HG03432 (cell line): ENCODE results near the gene POLD3.

Experiments
- ATAC-seq: cut with Tn5 transposase; IDR thresholded peaks from one replicate; pipeline ENCODE4 v1.9.1; 2021; ENCODE audit warnings: mild to moderate bottlenecking, moderate library complexity; ENCODE audit not compliant: unreplicated experiment

The POLD3 gene

DNA sequence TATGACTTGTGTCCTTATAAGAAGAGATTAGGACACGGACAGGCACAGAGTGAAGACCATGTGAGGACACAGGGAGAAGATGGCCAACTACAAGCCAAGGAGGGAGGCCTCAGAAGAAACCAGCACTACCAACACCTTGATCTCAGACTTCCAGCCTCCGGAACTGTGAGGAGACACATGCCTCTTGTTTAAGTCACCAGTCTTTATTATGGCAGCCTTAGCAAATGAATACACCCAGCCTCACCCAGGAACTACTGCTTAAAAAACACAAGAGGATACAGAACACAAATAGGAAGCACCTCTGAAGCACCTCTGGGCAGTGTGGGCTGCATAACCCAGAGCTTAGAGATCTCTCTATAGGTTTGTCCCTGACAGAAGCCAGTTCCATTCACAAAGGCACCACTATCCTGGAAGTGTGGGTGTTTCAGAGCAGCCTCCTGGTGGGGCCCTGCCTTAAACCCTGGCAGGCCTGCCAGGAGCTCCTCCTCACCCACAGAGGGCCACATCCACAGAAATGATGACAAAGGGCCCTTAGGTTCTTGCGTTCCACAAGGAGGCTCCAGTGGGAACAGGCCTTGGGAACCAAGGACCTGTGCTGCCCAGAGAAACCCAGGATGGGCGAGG, 80.1 kb downstream of the POLD3 start:
- no peak for ATAC-seq

DNA sequence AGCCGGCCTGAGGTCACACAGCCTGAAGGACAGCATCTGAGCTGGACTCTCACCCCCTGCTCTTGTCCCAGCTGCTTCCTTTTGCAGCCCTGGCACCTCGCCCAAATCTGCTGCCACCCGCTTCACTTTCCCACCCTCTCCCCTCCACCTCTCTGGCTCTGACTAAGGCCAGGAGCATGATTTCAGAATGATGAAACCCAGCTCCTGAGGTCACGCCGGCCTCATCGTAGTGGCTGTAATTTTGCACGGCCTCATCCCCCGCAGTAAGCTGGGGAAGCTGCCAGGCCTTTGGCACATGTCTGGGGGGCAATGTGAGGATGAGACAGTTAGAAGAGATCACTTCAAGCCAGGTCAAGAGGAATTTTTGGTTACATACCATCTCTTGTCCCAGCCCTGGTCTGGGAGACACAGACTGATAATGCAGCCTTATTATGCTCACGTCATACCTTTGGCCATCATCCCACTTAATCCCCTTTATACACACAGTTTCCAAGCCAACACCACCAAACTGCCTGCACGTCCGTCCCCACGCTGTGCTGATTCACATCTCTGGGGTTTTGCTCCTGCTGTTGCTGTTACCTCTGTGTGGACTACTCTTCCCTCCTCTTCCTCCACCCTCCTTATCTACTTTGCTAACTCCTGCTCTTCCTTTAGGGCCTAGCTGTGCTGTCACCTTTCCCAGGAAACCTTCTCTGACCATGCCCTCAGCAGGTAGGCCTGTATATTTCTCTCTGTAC, 80.7 kb downstream of the POLD3 start:
- ATAC-seq: no peak

DNA sequence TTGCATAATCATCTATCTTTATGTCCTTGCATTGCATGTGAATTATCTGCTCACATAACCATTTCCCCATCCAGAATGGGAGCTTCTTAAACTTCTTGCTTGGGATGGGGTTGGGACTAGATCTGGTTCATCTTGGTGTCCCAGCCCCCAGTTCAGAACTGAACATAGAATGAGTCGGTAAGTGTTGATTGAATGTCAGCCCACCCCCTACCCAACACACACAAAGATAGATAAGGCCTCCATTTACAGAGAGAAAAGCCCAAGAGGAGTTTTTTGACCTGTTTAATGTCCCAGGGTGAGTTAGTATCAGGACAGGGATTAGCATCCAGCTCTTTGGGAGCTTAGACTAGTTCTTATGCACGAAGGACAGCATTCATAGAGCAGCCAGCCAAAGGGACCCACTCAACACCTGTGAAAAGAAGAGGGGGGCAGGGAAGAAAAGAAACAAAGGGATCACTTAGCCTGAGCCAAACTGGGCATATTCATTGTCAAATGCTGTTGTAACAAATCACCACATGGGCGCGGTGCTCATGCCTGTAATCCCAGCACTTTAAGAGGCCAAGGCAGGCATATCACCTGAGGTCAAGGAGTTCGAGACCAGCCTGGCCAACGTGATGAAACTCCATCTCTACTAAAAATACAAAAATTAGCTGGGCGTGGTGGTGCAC, 81.4 kb downstream of the POLD3 start:
- ATAC-seq: no peak

DNA sequence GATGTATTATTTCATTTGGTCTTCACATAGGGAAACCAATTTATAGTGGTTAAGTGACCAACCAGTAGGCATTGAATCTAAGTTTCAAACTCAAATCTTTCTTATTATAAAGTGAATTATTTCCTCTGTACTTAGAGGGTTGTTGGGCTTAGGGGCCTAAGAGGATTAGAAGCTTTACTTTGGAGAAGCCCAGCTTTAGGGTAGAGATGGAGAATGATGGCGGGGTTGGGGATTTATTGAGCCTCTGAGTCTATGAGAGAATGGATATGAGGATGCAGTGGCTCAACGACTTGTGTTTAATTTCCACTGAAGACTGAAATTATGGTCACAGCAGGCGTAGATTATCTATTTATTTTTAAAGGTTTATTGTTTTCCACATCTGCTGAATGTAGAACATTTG, 83.4 kb downstream of the POLD3 start:
- no peak for ATAC-seq

DNA sequence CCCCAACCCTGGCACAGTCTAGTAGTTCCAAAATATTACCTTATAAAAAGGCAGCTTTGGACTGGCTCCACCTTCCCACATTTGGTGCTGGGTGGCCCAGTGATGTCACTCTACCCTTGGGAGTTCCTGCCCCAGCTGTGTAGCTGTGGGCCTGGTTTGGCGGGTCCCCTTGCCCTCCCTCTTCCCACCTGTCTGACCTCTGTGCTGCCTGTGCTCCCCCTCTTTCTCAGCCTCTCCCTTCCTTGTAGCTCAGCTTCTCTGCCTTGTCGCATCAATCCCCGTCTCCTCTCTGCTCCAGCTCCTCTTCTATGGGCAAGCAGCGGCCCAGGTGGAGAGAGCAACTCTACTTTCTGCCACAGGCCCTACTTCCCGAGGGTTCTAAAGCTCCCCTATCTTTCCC, 84.2 kb downstream of the POLD3 start:
- ATAC-seq: no peak

DNA sequence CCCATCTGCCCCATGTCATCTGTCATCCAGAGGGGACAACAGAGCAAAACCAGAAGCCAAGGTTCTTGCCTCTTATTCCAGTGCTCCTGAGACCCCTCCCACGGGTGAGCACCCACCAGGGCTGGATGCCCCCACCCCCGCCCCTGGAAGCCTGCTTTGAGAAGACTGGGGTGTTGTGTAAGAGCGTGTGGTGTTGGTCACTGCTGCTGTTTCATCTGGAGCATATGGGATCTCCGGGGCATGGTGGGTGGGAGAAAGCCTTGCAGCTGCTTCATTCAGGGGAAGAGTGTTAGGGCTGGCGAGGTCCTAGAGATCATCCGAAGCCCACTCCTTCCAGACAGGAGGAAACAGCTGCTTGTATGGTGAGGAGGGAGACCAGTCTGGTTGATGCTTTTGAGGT, 84.7 kb downstream of the POLD3 start:
- no peak for ATAC-seq

DNA sequence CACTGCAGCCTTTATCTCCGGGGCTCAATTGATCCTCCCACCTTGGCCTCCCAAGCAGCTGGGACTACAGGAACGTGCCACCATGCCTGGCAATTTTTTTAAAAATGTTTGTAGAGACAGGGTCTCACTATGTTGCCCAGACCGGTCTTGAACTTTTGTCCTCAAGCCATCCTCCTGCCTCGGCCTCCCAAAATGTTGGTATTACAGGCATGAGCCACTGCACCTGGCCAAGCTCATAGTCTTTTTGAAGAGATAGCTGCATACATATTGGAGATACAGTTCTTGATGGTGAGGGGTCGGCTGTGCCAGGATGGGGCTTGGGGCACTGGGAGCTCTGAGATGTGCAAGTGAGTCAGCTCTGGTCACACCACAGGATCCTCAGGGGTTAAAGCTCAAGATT, 85.7 kb downstream of the POLD3 start:
- no peak for ATAC-seq

DNA sequence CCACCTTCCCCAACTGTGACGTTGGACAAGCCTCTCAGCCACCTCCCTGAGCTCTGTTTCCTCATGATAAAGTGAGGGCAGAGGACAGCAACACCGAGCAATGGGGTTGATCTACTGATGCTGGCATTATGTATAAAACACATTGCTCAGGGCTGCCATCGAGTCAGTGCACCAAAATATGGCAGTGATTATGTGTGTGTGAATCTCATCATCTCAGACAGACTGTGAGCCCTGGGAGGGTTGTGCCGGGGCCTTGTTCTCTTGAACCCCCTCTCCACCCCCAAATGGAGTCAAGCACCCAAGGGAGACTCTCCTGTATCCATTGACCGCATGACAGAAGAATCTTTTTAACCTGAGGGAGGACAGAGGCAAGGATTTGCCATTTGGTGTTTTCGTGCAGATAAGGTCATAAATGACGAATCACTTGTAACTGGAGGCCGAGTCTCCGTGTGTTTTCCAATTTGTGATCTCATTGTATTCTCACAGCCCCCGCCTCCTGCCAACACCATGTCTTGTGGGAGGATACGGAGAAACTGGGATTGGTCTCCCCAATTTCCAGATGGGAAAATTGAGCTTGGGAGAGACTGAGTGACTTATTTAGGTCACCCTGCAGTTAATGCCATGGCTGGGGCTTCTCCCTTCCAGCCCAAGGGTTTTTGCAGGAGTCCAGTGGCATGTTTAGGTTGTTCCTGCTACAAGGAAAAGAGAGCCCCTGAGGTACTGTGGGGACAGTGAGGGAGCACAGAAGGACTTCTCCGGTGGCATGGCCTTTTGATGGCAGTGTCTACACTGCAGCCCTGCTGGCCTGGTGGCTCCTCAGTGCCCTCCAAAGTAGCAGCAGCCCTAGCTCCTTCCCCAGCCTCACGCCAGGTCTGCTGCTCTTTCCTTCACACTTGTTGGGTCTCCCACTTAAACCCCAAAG, 86.5 kb downstream of the POLD3 start:
- ATAC-seq: no peak

DNA sequence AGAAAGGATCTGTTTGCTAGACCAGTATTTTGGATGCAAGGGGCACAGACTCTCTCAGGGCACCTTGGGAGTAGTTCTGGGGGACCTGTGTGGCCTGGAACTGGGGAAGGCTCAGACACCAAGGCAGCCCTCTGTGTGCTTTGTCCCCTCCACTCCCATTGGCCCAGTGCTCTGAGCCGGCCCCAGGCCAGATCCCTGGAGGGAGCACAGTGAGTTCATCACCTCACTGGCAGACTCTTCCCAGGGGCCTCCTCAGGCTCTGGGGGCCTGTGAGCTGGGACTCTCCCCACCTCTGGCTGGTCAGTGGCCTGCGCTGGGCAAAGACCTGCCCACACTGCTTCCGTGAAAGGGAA, 87.1 kb downstream of the POLD3 start:
- no peak for ATAC-seq

DNA sequence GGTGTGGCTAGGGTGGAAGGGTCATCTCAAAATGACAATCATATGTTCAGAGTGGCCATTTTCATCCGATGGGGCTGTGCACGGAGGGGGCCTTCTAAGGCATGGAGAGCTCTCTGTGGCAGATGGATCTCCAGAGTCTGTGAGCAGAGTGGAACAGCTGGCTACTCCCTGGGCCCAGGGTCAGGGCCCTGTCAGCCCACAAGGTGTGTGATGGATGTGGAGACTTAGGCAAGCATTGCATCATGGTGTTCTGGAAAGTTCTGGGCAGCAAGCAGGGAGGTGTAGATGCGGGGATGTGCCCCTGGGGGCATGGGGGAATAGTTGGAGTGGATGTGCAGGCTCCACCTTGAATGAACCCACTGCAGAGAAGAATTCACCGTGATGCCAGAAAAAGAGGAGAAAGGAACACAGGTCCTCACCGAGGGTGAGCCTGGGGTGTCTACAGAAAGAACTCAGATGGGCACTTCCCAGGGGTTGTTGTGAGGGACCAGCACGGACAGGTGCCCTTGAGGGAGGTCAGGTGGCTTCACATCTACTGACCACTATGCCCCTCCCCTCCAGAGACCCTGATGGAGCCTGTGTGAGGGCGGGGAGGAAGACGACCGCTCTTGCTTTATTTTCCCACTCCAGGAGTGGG, 87.8 kb downstream of the POLD3 start:
- no peak for ATAC-seq

DNA sequence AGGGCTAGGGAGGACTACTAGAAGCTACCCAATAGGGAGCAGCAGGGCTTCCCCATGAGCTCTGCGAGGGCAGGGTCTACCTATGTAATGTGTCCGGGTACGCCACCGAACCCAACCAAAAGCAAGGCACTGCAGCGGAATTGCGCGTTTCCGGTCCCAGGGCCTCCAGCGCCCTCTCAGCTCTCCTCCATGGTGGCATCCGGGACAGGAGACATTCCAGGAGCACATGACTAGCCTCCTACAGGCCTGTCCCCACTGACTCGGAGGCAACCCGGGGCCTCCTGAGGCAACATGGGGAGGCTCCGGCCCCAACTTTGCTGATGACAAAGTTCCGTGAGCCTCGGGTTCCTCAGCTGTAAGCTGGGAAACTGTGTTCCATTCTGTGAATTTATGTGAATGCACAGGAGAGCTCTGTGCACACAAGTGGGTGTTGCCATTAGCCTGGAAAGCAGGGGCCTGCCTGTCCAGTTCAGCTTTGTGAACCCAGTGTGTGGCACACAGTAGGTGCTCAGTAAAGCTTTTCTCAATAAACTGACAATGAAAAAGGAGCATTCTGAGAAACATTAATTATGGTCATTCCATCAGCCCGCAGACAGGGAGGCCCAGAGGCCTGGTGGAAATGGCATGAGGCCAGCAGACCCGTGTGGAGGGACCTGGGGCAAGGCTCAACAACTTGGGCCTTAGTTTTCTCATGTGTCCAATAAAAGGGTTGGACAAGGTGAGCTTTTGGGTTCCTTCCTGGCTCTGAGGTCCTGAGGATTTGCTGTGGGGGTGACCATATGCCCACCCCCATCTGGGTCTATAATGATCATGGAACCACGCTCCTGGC, 88.5 kb downstream of the POLD3 start:
- no peak for ATAC-seq

DNA sequence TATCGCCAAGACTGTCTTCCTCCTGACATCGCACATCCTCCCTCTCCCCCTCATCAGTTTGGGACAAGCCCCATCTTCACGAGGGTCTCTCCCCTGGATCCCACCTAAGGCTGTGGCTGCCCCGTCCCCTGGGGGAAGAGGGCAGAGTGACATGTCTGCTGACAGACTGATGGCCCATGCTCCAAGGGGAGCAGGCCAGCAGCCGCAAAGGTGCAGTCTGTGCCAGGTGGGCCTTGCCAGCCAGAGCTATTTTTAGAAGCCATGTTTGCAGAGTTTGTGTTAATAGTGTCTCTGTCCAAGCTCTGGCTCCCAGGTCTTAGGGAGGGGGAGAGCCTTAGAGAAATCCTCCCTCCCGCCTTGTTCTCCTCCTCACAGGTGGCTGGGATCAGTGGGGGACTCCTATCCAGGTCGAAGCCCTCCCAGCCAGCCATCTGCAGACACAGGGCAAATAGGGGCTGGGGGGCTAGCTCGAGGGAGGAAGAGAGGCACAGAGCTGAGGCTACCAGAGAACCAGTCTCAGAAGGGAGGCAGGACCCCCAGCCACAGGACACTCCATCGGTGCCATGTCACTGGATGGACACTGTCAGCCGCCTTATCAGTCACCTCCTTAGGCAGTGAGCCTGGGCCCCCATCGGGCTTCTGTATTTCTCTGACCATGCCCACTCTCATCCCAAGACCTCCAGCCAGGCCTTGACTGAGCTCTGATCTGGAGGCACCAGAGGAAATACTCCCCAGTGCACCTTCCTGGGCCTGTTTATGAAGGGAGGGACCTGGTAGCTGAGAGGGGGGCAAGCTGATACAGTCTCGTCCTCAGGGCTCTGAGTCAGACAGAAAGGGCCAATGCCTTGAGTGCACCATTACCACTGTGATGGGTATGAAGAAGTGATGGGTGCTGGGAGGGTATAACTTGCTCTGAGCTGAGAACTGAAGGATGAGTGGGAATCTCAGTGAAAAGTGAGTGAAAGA, 89.6 kb downstream of the POLD3 start:
- no peak for ATAC-seq

DNA sequence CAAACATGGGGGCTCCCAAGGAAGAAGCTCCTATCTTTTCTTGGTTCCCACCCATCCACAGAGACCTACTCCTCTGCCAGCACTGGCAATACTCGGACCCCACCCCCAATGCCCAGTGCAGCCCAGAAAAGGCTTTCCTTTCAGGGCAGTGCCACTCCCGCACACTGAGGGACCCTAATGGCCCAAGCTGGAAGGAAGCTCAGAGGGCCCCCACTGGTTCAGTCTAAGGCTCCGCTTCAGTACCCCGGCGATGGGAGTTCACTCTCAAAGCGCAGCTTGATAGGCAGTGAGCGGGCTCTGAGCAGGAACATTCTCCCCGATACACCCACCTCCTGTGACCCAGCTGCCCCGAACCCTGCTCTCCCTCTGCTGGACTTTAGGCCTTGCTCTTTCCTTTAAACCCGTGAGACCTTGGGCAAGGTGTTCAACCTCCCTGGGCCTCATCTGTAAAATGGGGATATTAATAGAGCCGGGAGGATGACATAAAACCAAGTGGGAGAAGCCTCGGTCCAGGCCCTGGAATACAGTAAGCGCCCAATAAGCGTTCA, 90.4 kb downstream of the POLD3 start:
- no peak for ATAC-seq

DNA sequence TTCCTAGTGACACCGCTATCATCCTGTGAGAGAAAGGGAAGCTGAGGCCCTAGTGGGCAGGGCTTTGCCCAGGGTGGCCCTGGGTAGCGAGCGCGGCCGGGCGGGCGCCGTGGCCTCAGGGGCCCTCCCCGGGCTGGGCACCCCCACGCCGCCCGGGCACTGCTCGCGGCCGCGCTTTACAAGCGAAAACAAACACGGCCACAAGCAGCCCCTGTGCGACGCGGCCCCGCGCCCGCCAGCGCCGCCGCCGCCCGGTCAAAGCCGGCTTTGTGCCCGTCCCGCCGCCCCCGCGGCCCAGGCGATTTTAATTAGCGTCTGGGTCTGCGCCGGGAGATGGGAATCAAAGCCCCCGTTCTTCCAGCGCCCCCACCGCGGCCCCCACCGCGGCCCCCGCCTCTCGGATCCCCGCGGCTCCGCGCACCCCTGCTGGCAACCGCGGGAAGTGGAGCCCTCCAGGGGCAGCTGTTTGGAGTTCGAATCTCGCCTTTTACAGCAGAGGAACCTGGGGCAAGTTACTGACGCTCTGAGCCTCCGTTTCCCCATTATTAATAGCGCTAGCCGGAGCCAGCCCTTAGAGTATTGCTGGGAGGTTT, 91.0 kb downstream of the POLD3 start:
- ATAC-seq: no peak

DNA sequence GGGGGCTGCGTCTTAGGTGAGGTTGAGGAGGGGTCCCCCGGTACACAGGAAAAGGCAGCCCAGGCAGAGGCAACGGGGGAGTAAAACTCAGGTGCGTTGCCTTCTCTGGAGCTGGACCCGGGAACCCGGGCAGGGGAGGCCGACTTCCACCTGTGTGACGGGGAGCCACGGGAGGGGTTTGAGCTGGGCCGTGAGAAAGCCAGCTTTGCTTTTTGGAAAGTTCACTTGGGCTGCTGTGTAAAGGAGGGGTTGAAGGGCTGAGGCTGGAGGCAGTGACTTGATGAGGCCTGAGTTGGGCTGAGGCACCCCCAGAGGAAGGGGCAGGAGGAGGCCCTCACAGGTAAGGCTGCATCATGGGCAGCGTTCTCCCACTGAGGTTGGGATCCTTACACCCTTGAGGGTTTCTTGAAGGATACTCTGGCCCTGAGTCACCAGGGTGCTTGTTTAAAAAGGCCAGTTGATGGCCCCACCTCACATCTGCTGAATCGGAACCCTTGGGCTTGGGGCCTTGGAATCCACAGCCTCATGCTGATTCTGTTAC, 91.6 kb downstream of the POLD3 start:
- ATAC-seq: no peak

DNA sequence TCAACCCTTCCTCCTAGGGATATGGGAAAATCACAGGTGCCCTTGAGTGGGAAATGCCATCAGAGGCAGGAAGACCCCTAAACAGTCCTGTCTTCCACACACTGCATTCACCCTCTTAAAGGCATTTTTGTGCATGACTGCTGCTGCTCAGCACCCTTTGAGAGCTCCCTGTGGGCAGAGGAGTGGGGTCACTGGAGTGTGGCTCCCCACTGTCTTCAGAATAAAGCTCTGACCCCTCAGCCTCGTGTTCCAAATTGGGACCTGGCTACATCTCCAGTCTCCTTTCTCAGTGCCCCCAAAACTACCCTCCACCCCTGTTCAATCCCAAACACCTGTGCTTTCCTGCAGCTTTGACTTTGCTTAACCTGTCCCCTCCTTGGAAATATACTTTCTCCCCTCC, 92.3 kb downstream of the POLD3 start:
- ATAC-seq: no peak

DNA sequence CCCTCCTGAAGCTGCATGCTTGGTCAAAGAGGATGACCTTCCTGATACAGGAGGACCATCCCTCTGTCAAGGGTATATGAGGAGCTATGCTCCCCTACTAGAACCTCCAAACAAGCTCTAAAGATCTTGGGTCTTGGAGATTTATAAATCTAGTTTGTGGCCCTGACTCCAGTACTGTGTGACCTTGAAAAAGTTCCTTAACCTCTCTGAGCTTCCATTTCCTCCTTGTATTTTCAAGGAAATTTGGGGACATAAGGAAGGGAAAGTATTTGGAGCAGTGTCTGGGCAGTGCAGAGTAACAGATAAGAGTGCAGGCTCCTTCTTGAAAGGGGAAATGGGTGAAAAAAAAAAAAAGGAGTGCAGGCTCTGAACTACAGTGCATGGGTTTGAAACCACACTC, 93.0 kb downstream of the POLD3 start:
- ATAC-seq: no peak

DNA sequence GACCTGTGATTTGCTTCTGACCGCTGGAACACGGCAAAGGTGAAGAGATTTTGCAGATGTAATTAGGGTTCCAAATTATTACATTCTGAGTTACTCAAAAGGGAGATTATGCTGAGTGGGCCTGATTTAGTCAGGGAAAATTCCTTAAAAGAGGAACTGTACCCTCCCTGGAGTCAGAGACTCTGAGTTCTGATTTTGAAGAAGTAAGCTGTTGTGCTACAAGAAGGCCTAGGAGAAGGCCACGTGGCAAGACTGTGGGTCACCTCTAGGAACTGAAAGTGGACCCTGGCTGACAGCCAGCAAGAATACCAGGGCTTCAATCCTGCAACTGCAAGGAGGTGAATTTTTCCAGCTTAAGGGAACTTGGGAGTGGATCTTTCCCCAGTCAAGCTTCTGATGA, 93.5 kb downstream of the POLD3 start:
- no peak for ATAC-seq
